Liver (tissue), 9 donors: ENCODE results near the gene CUTA. TPM values are rescaled to one million over a fixed set of nuclear protein-coding genes. Genes with fewer than 3 reads are reported as not detected.

ENCODE experiments used
- DNase-seq: peaks from one replicate; pipeline ENCODE4 v3.0.0-alpha.2; 2017; ENCODE audit warnings: low spot score
- H3K27ac ChIP-seq, 2 donors: one replicate each; pipeline ENCODE4 v1.7.0; 2013; ENCODE audit warnings: inconsistent platforms in 2 of 2, low read length in 2 of 2, control low read depth in 1 of 2, low read depth in 1 of 2, mild to moderate bottlenecking in 1 of 2
- H3K27me3 ChIP-seq, 4 donors: one replicate each; pipeline versions ENCODE4 v1.6.1 to v1.7.0; 2013; ENCODE audit warnings: low read length in 3 of 4, inconsistent platforms in 1 of 4, mild to moderate bottlenecking in 1 of 4, moderate library complexity in 1 of 4; ENCODE audit not compliant: control insufficient read depth in 4 of 4, insufficient read depth in 4 of 4
- H3K36me3 ChIP-seq, 4 donors: one replicate each; pipeline versions ENCODE4 v1.6.1 to v1.7.0; 2013; ENCODE audit warnings: low read length in 3 of 4, mild to moderate bottlenecking in 3 of 4, low read depth in 1 of 4, moderate library complexity in 1 of 4; ENCODE audit not compliant: control insufficient read depth in 4 of 4, insufficient read depth in 3 of 4
- H3K4me1 ChIP-seq, 4 donors: one replicate each; pipeline versions ENCODE4 v1.6.1 to v1.7.0; 2013; ENCODE audit warnings: low read length in 3 of 4, mild to moderate bottlenecking in 3 of 4, moderate library complexity in 1 of 4; ENCODE audit not compliant: control insufficient read depth in 4 of 4, insufficient read depth in 4 of 4
- H3K4me3 ChIP-seq, 3 donors: one replicate each; pipeline versions ENCODE4 v1.6.1 to v1.7.0; 2013; ENCODE audit warnings: low read length in 3 of 3, control low read depth in 1 of 3, low read depth in 1 of 3, mild to moderate bottlenecking in 1 of 3
- H3K9ac ChIP-seq, 2 donors: one replicate each; pipeline ENCODE4 v1.7.0; 2013; ENCODE audit warnings: low read length in 2 of 2, mild to moderate bottlenecking in 2 of 2, moderate library complexity in 2 of 2, control low read depth in 1 of 2, low read depth in 1 of 2
- H3K9me3 ChIP-seq, 4 donors: one replicate each; pipeline versions ENCODE4 v1.6.1 to v1.7.0; 2013; ENCODE audit warnings: low read length in 3 of 4; ENCODE audit not compliant: control insufficient read depth in 4 of 4
- ATF3 ChIP-seq: IDR thresholded peaks from 2 replicates; pipeline ENCODE4 v1.6.1; 2016; ENCODE audit warnings: antibody characterized with exemption
- CTCF ChIP-seq: fragments of 150-350 bp; IDR thresholded peaks from 2 replicates; pipeline ENCODE4 v1.5.1; 2017; ENCODE audit warnings: improper control_type of control experiment, low read depth, low read length; ENCODE audit not compliant: missing input control
- FOXA1 ChIP-seq: IDR thresholded peaks from 2 replicates; pipeline ENCODE4 v1.6.1; 2016; ENCODE audit warnings: antibody characterized with exemption
- FOXA2 ChIP-seq: IDR thresholded peaks from 2 replicates; pipeline ENCODE4 v1.6.1; 2016; ENCODE audit warnings: antibody characterized with exemption
- GABPA ChIP-seq, 2 donors: IDR thresholded peaks in 1 of 2; conservative IDR thresholded peaks in 1 of 2; 2 replicates each; pipeline ENCODE4 v1.6.1; 2016; ENCODE audit warnings: antibody characterized with exemption in 2 of 2, mild to moderate bottlenecking in 1 of 2, moderate library complexity in 1 of 2
- HNF4A ChIP-seq, 2 donors: conservative IDR thresholded peaks; 2 replicates each; pipeline ENCODE4 v1.6.1; 2016; ENCODE audit warnings: antibody characterized with exemption in 2 of 2, mild to moderate bottlenecking in 2 of 2
- JUND ChIP-seq, 2 donors: IDR thresholded peaks; 2 replicates each; pipeline ENCODE4 v1.6.1; 2016; ENCODE audit warnings: antibody characterized with exemption in 2 of 2
- MAX ChIP-seq: IDR thresholded peaks from 2 replicates; pipeline ENCODE4 v1.6.1; 2016; ENCODE audit warnings: antibody characterized with exemption
- NR2F2 ChIP-seq: IDR thresholded peaks from 2 replicates; pipeline ENCODE4 v1.6.1; 2016; ENCODE audit warnings: antibody characterized with exemption
- RAD21 ChIP-seq, 2 donors: IDR thresholded peaks; 2 replicates each; pipeline ENCODE4 v1.6.1; 2016; ENCODE audit warnings: antibody characterized with exemption in 2 of 2, mild to moderate bottlenecking in 2 of 2
- REST ChIP-seq: IDR thresholded peaks from 2 replicates; pipeline ENCODE4 v1.6.1; 2016; ENCODE audit warnings: antibody characterized with exemption, mild to moderate bottlenecking
- RXRA ChIP-seq, 2 donors: IDR thresholded peaks; 2 replicates each; pipeline ENCODE4 v1.6.1; 2017 to 2018; ENCODE audit warnings: antibody characterized with exemption in 2 of 2, mild to moderate bottlenecking in 1 of 2
- SP1 ChIP-seq: IDR thresholded peaks from 2 replicates; pipeline ENCODE4 v1.6.1; 2018; ENCODE audit warnings: antibody characterized with exemption, mild to moderate bottlenecking
- TAF1 ChIP-seq: conservative IDR thresholded peaks from 2 replicates; pipeline ENCODE4 v1.6.1; 2016; ENCODE audit warnings: antibody characterized with exemption, mild to moderate bottlenecking
- YY1 ChIP-seq: IDR thresholded peaks from 2 replicates; pipeline ENCODE4 v1.6.1; 2016; ENCODE audit warnings: antibody characterized with exemption, mild to moderate bottlenecking
- WGBS: extraction: QIAGEN DNeasy Blood & Tissue Kit; methylation state at CpG from one replicate; pipeline ENCODE4 v1.1.7; 2013; 5-methylcytosine and 5-hydroxymethylcytosine counted together
- polyA plus RNA-seq, 2 donors: library from polyadenylated mRNA; stranded (reverse) in 1 of 2; unstranded in 1 of 2; fragments of 200-250 nt in 1 of 2; fragments of >200 nt in 1 of 2; fragmentation: Nextera tagmentation in 1 of 2; extraction: Ambion mirVana in 1 of 2; gene quantifications; one replicate each; pipeline versions ENCODE4 v1.2.1 to v1.2.3, GENCODE V29; 2013 to 2015
- total RNA-seq, 2 donors: library from RNA; depleted of rRNA; stranded (reverse); fragments of >200 nt; gene quantifications; one replicate each; pipeline ENCODE4 v1.2.3, GENCODE V29; 2014
- donor health status: healthy.
- donor health status: healthy.
- donor health status: healthy.
- donor health status: healthy.
- donor health status: healthy.

Gene CUTA
- total and polyA plus RNA-seq, 4 donors: 33.1 to 164 (median 93.2) TPM

GRCh38 chr6:33425668-33426577 lies 8.0 kb upstream of the CUTA start:
- Histone ChIP-seq H3K27ac (peak overlapping the region; percentile 67 to 88), H3K36me3 (no peaks in the 10 kb centered on the region), H3K9ac (peak overlapping the region; percentile 45 to 84), H3K9me3 (no peaks in the 10 kb centered on the region), H3K27me3 (no peaks in the 10 kb centered on the region), H3K4me1 (peaks cover 13 to 40% (median 27%) of the 10 kb centered on the region in 4 donors), H3K4me3 (peak overlapping the region; percentile 62 to 76 (median 66))
- peak; percentile 80 for DNase-seq
- WGBS: 2% methylated on average over 43 of the region's 43 CpGs
- TF ChIP-seq REST: no peak
- peak; percentile 9 for TF ChIP-seq SP1
- TF ChIP-seq YY1: peak; percentile 16
- TF ChIP-seq GABPA (IDR thresholded peaks at IDR 0.05 in 1 of 2, conservative IDR thresholded peaks at IDR 0.05 in 1 of 2): peak in 1 of 2 donors; percentile 7
- no peak for TF ChIP-seq FOXA1
- peak; percentile 76 for TF ChIP-seq MAX
- no peak for TF ChIP-seq JUND (IDR thresholded peaks at IDR 0.05)
- TF ChIP-seq NR2F2: no peak
- peak in 1 of 2 donors; percentile 2 for TF ChIP-seq RXRA (IDR thresholded peaks at IDR 0.05)
- peak; percentile 39 to 45 for TF ChIP-seq RAD21 (IDR thresholded peaks at IDR 0.05)
- peak; percentile 41 for TF ChIP-seq CTCF
- TF ChIP-seq FOXA2: no peak

- Histone ChIP-seq H3K4me1 (peaks cover 9 to 32% (median 19%) of the 10 kb centered on the region in 4 donors), H3K9ac (peak overlapping the region; percentile 84 to 91), H3K27ac (peak overlapping the region; percentile 67 to 88), H3K9me3 (no peaks in the 10 kb centered on the region), H3K36me3 (no peaks in the 10 kb centered on the region), H3K4me3 (peak overlapping the region; percentile 62 to 76 (median 66)), H3K27me3 (no peaks in the 10 kb centered on the region)
- DNase-seq: no peak
- TF ChIP-seq GABPA (IDR thresholded peaks at IDR 0.05 in 1 of 2, conservative IDR thresholded peaks at IDR 0.05 in 1 of 2): no peak
- no peak for TF ChIP-seq TAF1
- no peak for TF ChIP-seq MAX
- TF ChIP-seq ATF3: no peak
- no peak for TF ChIP-seq CTCF
- TF ChIP-seq RAD21 (IDR thresholded peaks at IDR 0.05): no peak
- TF ChIP-seq NR2F2: no peak
- no peak for TF ChIP-seq HNF4A (conservative IDR thresholded peaks at IDR 0.05)
- no peak for TF ChIP-seq SP1
- 24% methylated on average over 12 of the region's 12 CpGs for WGBS
Observed at GRCh38 chr6:33424855-33425667, 7.2 kb upstream of the CUTA start.
